HT-29 (cell line): ENCODE results near the gene GNAS. TPM values are rescaled to one million over a fixed set of nuclear protein-coding genes. Genes with fewer than 3 reads are reported as not detected.
"Not testable (repeated sequence)": the region's sequence is repeated elsewhere in the genome, so short reads cannot be mapped to it uniquely, and the experiment has no call there.

Experiments used
- DNase-seq: peaks from one replicate; pipeline ENCODE4 v3.0.0-alpha.2; 2015; ENCODE audit warnings: low spot score
- total RNA-seq: library from RNA; depleted of rRNA; stranded (reverse); fragments of >200 nt; shearing (Covaris generic); gene quantifications from 2 replicates; pipeline ENCODE4 v1.2.3, GENCODE V29; 2014; rRNA removed

Gene GNAS
- total RNA-seq: 805 and 888 TPM in 2 replicates

- no peak for DNase-seq
Observed at GRCh38 chr20:58852543-58853271, at the start of gene GNAS. Gene GNAS, plus strand, starts transcription at chr20:58852716.

GRCh38 chr20:58803533-58803932 is 49.0 kb upstream of the GNAS start:
- DNase-seq: no peak

- DNase-seq: no peak
Observed at GRCh38 chr20:58807801-58808200, 44.7 kb upstream of the GNAS start.

DNA sequence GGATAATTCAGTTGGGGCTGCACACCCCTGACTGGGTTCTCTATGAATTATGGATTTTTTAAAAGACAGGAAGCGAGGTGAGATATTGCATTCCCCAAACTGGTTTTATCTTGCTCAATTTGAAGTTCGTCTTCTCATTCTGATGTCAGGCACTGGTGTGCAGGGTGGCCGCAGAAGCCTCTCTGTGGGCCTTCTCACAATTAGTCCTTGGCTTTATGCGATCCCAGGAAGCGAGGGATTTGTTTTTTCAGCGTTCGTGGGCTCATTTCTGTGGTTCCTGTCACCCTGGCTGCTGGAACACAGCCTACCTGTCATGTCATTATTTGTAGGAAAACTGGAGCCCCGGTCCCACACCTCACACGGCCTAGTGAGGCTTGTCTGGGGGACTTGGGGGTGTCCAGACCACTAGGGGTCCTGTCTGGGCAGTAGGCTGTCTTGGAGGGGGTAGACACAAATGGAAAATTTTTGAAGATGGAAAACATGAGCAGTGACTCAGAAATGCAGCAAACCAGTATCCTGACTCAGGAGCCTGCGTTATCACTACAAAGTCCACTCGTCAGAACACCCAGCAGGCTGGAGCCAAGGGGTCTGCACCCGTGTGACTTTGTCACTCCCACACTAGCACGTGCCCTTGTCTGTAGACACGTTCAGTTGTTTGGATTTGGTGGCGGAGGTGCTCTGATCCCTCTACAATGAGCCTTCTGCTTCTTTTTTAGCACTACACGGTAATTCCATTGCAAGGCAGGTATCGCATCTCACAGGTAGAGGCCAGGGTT is 44.1 kb upstream of the GNAS start:
- DNase-seq: no peak

DNA sequence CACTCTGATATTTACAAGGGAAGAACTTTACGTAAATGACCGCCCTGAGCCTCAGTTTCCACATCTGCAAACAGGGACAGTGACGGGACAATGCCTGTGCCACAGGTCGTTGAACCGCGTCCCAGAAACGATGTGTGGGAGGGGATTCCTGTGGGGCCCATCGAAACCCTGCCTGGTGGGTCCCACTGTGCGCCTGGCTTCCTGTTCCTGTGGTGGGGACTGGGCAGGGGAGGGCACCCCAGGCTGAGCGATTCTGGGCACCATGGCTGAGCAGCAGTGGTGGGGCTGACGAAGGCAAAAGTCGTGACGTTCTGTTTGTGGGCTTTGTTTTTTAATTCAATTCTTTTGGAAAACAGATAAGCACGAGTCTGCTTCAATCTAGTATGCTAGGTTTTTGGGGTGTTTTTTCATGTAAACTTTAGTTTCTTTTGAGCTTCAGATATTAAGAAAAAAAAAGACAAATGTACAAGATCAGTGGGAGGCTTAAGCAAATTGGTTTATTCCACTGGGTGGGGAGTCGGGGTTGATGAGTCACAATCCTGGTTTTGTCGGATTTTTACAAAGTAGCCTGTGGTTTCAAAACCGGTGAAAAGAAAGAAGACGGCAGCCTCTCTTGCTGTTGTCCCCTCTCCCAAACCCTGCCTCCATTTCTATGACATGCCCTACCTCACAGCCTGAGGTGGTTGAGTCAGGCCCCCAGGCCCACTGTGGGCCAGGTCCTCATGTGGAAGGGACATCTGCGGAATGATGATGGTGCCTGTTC is 42.2 kb upstream of the GNAS start:
- DNase-seq: no peak

GRCh38 chr20:58810879-58811250 is 41.7 kb upstream of the GNAS start:
- no peak for DNase-seq

DNA sequence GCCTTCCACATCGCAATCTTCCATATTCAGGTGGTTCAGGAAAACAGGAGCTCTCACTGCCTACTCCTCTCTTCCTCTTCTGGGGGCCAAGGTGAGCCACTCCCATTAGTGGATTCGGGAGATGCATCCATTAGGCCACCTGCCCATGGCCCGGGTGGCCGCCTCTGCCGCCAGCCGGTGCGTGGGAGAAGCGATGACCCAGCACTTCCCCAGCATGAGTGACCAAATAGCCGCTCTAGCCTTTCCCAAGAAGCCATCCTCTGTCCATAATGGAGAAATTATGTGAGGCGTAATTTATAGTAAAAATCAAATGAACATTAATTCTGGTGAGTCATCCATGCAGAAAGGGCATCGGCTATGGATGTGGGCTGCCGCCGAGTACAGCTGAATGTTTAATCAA is 41.2 kb upstream of the GNAS start:
- DNase-seq: no peak

DNA sequence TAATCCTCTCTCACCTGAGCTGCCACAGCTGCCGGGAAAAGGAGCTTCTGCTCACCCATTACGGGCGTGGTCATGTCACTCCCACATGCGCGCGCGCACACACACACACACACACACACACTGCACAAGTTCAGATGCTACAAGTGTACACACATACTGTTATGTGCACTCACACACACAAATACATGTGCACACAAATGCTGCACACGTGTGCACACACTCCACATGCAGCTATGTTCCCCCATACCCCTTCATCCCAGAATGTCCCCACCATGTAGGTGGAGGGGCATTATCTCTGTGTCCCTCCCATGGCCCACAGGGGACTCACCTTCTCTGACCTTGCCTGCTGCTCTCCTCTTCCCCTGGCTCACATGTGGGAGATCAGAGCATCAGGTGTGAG is 39.1 kb upstream of the GNAS start:
- no peak for DNase-seq

- DNase-seq: no peak
Observed at GRCh38 chr20:58815448-58815847, 37.1 kb upstream of the GNAS start.

DNA sequence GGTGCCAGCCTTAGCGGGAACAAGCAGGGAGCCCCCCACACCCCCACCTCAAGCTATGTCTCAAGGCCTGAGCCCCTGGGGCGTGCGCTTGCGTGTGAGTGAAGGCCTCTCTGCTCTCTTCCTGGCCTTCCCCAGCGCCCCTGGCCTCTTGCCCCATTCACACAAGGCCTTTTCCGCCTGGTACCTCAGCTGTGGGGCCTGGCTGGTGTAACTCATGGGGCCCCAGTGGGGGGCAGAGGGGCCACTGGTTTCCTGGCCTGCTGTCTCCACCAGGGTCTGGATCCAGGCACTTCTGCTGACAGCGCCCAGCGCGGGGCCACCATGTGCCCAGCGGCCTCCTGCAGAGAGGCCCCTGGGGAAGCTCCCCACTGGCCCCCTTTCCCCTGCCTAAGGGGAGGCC is 36.5 kb upstream of the GNAS start:
- no peak for DNase-seq

DNA sequence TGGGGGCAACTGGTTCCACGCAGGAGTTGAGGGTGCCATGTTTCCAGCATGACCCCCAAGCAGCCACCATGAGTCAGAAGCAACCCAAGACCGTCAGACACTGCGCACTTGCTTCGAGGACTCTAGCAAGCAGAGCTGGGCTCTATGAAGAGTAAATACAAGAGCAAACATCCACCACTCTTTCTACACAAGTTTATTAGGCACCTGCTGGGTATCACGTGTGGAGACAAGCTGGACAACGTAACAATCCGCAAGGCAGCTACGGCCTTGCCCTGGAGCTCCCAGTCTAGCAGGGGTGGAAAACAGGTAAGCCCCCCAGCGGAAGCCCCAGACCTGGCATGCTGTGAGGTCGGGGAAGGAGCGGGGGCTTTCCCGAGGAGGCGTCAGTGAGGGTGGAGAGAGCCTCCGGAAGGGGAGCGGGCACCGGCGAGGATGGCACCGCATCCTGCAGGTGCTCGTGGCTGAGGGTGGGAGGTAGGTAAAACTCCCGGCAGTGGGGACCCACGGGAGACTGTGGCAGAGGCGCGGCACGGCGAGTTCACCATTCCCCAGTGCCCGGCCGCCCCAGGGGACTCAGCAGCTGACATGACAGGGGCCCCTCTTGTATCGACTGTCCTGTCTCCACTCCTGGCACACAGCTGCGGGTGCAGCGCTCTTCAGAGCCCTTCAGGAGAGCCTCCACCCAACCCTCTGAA is 35.4 kb upstream of the GNAS start:
- DNase-seq: no peak

GRCh38 chr20:58817748-58818147 is 34.8 kb upstream of the GNAS start:
- no peak for DNase-seq

DNA sequence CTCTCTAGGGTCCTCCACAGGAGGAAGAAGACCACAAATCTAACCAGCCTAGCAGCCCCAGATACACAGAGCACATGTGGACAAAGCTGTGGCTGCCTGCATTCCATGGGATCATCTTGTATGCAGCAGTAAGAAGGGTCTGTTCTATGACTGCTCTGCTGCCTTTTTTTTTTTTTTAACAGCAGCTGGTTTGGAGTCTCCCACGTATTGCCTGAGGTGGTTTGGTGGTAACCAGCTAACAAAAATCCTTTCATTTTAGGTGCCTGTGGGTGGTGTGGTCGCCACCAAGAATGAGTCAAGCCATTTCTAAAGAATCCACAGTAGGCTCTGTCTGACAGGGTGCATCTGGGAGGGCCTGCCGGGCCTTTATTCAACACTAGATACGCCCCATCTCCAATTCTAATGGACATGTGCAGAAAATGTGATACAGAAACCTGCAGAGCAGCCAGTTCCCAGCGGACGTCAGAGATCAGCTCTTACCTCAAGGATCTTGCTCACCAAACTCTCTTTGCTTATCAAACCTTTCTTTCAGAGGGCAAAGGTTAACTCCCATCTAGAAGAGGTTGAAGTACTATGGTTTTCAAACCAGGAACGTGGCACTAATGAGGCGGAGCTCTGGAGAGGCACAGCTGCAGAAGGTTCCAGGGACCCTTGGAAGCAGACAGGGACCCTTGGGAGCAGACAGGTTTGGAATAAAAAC is 33.8 kb upstream of the GNAS start:
- DNase-seq: no peak

DNA sequence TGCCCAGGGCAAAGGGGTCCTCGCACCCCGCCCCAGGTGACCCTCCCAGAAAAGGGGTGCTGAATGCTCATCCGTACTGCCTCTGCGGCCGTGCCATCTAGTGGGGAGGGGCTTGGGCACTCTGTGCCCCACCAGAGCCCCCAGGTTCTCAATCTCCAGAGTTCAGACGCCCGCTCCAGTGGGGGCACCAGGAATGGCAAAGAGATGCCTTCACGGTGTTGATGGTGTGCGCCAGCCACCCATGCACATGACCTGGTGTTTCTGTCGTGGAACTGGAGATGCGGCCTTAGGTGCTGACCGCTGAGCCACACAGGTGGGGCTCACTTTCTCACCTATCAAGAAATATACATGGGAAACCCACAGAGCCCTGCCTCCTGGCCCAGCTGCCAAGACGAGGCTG is 32.6 kb upstream of the GNAS start:
- no peak for DNase-seq

- DNase-seq: not testable (repeated sequence)
Observed at GRCh38 chr20:58820515-58820914, 32.0 kb upstream of the GNAS start.

DNA sequence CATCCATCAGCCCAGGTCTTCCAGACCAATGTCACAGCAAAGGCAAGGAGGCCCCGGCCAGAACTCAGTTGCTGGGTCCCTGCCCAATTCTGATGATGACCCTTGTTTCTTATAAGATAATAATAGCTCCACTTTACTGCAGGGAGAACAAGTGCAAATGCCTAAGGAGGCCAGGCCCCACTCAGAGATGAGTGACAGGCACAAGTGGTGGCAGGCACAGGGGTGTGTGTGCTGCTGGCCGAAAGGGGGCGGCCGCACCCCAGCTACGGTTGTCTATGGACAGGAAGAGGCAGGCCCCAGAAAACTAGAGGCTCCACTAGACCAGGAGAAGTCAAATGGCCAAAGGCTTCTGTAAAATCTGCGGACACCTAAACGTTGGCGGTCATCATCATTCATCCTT is 30.4 kb upstream of the GNAS start:
- DNase-seq: peak; percentile 31

DNA sequence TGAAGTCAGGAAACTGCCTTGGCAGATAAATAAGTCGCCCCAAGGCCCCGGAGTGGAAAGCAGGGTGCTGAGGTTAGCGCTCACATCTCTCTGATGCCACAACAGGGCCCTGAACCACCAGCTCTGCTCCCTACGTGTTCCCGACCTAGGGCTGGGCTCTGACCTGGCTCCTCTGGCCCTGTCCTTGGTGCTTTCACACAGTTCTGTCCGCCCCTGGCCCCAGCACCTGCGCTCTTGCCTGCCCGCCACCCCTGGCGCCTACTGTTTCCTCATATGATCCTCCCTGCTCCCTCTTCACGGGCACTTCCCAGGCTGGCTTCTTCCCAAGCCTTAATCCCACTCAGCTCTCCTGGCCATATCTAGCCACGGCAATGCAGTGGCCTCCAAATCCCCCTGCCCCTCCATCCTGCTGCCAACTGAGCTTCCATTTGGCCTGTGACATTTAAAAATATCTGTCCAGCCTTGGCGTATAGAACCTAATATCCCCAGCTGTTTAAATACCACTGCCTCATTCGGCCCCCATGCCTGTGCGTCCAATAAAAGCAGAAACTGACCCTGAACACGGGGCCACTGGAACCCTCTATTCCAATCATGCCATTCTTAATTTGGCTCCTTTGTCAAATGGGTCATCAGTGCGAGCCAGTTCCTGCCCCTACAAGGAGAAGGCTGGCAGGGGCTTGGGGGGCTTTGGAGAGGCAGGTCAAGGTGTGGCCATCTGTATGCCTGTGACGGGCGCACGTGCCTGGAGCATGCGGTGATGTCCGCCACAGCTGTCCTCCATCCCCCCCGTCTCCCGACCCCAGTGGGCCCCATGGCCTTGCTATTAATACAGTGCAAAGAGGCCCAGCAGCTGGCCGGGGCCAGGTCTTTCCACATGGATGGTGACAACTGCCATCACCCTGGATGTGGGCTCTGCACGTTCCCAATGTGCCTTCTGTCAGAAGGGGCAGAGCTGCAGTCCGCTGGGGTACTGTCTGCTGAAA is 29.5 kb upstream of the GNAS start:
- no peak for DNase-seq

DNA sequence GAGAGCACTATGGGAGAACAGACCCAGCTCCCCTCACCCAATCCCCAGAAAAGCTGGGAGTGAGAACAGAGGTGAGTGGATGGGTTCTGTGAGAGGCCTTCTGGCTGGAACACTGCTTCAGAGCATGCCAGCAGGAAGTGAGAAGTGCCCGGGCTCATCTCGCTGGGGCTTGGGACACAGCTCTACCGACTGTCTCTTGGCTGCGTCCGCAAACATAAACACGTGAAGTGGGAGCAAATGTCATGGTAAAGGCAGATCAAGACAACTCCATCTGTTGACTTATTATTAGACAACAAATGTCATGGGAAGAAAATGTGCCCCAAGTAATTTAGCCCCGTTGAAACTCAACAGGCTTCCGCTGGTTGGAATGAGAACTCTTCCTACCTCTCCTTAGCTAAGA is 27.7 kb upstream of the GNAS start:
- no peak for DNase-seq

DNA sequence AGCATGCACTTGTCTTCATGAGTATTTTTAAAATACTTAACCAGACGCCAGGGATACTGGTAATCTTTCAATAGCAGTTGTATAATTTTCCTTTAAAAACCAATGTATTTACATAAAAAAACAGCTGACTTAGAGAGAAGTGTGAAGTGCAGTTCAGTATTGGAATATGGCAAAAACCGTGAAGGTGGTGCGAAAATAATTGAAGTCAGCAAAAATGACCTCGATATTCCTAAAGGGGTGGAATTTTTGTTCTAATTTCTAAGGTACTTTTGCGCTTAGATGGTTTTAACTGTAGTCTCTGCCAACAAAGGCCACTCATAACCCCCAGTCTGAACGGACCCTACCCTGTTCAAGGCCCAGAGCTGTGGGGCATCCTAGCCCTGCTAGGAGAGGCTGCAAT is 27.1 kb upstream of the GNAS start:
- no peak for DNase-seq

- DNase-seq: no peak
Observed at GRCh38 chr20:58826271-58826670, 26.2 kb upstream of the GNAS start.
